Fibroblast of lung (primary cell): Measurements from ENCODE around the gene CFAP65.

Experiments
- CTCF ChIP-seq, 2 donors: IDR thresholded peaks in 1 of 2; conservative IDR thresholded peaks in 1 of 2; 1 replicate in 1 of 2; 2 replicates in 1 of 2; pipeline ENCODE4 v1.5.1; 2011 to 2012; ENCODE audit warnings: low read length in 2 of 2, control low read depth in 1 of 2, inconsistent platforms in 1 of 2, low read depth in 1 of 2, mild to moderate bottlenecking in 1 of 2
- EZH2 ChIP-seq: IDR thresholded peaks from 2 replicates; pipeline ENCODE4 v1.5.1; 2012; ENCODE audit warnings: low read length, control low read depth, mild to moderate bottlenecking; ENCODE audit errors: missing control alignments

GRCh38 chr2:218990612-218991011 is 50.7 kb downstream of the CFAP65 start:
- TF ChIP-seq CTCF (conservative IDR thresholded peaks at IDR 0.05 in 1 of 2, IDR thresholded peaks at IDR 0.05 in 1 of 2; ENCODE audit: low read depth in 1 of 2, low read length in 2 of 2) = no peak
- TF ChIP-seq EZH2 = no peak
